GM13976 (cell line): ENCODE measurements around the gene ERCC1.

Experiments
- DNase-seq: peaks from one replicate; pipeline ENCODE4 v3.0.0; 2012; ENCODE audit warnings: low spot score
- in situ Hi-C: fragments of 300-500 bp; cut with MboI; formaldehyde crosslinking; loops from one replicate; pipeline ENCODE4 v1.12.0; 2022; ENCODE audit warnings: low sequenced_read_pairs, mixed read lengths, inconsistent platforms; ENCODE audit not compliant: unreplicated experiment
- TF ChIP-seq, protein P1 (sequence below): IDR thresholded peaks from 2 replicates; pipeline ENCODE4 v1.5.1; 2012; ENCODE audit warnings: borderline replicate concordance, mild to moderate bottlenecking; ENCODE audit not compliant: insufficient read depth; ENCODE audit errors: extremely low read depth, missing control alignments, control extremely low read depth

Gene ERCC1

DNA sequence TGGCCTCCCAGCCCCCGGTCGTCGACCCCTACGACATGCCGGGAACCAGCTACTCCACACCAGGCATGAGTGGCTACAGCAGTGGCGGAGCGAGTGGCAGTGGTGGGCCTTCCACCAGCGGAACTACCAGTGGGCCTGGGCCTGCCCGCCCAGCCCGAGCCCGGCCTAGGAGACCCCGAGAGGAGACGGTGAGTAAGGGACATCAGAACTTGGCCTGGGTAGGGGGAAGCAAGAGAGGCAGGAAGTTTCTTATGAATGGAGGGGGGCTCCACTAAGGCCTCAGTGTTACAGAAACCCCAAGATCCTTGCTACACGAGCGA is 47.0 kb upstream of the ERCC1 start:
- in situ Hi-C loops: no loop called here
- no peak for DNase-seq
- TF ChIP-seq, protein P1, sequence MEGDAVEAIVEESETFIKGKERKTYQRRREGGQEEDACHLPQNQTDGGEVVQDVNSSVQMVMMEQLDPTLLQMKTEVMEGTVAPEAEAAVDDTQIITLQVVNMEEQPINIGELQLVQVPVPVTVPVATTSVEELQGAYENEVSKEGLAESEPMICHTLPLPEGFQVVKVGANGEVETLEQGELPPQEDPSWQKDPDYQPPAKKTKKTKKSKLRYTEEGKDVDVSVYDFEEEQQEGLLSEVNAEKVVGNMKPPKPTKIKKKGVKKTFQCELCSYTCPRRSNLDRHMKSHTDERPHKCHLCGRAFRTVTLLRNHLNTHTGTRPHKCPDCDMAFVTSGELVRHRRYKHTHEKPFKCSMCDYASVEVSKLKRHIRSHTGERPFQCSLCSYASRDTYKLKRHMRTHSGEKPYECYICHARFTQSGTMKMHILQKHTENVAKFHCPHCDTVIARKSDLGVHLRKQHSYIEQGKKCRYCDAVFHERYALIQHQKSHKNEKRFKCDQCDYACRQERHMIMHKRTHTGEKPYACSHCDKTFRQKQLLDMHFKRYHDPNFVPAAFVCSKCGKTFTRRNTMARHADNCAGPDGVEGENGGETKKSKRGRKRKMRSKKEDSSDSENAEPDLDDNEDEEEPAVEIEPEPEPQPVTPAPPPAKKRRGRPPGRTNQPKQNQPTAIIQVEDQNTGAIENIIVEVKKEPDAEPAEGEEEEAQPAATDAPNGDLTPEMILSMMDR: no peak

DNA sequence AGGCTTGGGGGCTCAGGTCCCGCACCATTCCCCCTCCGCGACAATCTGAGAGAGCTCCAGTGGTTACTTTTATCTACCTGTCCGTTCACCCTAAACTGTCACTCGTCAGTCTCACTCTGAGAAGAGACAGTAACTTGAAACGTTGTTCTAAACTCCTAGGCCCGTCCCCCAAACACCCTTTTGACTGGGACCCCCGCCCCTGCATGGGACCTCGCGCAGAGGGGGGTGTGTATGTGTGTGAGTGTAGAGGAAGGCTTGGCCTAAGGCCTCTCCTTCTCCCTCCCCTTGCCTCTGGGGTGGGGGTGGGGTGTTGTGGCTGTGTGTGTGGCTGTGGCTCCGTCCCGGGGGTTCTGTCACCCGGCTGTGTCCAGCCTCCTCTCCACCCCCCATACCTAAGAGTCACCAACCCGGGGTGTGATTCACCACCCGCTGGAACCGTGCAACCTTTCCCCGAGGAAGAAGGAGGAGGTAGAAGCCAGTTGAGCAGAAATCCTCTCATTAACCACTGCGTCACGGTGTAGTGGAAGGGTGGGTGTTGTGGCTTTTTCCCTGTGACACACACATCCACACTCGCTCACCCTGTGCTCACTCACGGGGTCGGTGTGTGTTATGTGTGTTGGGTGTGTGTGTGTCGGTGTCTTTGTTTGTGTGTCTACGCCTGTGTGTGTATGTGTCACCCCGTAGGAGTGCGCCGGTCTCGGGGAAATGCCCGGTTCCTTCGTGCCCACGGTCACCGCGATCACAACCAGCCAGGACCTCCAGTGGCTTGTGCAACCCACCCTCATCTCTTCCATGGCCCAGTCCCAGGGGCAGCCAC is 46.4 kb upstream of the ERCC1 start:
- in situ Hi-C loops: no loop called here
- TF ChIP-seq, protein P1: no peak
- no peak for DNase-seq

DNA sequence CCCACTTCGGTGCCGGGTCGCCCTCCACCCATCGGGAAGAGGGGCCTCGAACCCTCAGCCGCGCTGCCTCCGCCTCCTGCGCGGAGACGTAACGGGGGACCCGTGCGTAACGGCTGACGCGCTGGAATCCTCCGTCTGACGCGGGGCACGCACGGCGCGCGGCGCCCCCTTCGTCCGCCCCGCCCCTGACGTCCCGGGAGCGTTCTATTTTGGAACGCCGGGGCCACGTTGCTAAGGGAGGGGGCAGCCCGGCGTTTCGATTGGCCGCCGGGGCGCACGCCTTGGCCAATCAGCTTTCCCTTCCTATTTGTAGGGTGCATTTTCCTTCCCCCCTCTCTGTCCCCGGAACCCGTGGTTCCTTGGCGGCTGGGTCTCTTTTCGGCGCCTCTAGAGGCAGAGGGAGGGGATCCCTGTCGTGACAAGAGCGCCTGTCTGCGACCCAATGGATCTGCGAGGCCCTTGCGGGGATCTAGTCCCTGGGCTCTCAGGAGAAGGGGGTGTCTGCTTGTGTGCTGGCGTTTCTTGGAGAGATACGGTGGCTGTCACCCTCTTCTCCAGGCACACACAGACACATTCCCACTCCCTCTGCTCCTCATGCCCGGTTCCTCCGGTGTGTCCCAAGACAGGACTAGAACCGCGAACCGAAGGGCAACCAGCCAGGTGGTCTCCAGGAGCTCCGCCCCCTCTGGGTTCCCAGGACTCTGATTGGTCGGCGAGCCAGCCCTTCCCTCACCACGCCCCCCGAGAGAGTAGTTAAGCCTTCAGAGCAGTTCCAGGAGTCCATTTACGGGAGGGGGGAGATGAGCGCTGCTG is 45.6 kb upstream of the ERCC1 start:
- in situ Hi-C loops: no loop called here
- peak; percentile 96 for DNase-seq
- TF ChIP-seq, protein P1: no peak

DNA sequence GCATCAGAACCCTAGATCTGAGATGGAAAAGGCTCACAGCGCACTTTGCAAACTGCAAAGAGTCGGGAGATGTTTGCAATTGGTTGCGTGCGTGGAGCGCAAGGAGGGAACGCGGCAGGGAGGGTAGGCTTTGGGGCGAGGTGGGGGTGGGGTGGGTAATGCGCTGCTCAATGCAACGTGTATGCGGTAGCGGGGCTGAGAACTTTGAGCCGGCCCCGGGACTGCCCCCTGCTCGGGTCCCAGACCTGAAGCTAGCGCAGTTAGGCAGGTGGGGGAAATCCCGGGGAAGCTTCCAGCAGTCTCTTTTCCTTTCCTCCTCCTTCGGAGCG is 45.0 kb upstream of the ERCC1 start:
- in situ Hi-C loops: no loop called here
- DNase-seq: no peak

DNA sequence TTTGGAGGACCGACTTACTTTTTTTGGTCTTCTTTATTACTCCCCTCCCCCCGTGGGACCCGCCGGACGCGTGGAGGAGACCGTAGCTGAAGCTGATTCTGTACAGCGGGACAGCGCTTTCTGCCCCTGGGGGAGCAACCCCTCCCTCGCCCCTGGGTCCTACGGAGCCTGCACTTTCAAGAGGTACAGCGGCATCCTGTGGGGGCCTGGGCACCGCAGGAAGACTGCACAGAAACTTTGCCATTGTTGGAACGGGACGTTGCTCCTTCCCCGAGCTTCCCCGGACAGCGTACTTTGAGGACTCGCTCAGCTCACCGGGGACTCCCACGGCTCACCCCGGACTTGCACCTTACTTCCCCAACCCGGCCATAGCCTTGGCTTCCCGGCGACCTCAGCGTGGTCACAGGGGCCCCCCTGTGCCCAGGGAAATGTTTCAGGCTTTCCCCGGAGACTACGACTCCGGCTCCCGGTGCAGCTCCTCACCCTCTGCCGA is 44.5 kb upstream of the ERCC1 start:
- in situ Hi-C loops: no loop called here
- TF ChIP-seq, protein P1: no peak
- DNase-seq: no peak

More for the DNA sequence above, 45.0 kb upstream of the ERCC1 start:
- TF ChIP-seq, protein P1: no peak

DNA sequence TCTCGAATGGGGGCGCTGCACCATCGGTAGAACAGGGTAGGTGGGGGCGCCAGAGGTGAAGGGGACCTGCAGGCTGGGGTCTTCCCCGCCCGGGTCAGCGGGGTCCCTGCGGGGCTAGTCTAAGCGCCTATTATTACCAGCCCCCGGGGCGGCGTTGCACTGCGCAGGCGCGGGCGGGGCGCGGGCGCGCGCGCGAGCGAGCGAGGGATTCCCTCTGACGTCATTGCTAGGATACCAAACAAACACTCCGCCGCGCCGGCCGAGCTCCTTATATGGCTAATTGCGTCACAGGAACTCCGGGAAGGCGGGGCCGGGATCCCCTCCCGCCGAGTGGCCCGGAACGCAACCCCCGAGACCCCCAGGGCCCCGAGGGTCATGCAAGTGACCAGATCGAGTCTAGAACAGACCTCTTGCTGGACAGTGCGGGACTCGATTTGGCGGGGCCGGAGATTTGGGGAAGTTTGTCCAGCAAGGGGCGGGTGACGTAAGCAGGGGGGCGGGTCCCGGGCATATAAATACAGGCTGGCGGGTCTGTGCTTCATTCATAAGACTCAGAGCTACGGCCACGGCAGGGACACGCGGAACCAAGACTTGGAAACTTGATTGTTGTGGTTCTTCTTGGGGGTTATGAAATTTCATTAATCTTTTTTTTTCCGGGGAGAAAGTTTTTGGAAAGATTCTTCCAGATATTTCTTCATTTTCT is 43.9 kb upstream of the ERCC1 start, which contains the start of gene FOSB:
FOSB (plus strand) TSS at position 541 of the 703 bp plus-strand sequence. CDS start 591 bp downstream, outside the sequence.
- DNase-seq: peak; percentile 95
- in situ Hi-C loops: no loop called here
- TF ChIP-seq, protein P1: no peak
